Testis (tissue), 3 donors: ENCODE results near the gene HS1BP3. TPM values are rescaled to one million over a fixed set of nuclear protein-coding genes. Genes with fewer than 3 reads are reported as not detected.

Experiments
- DNase-seq: peaks from one replicate; pipeline ENCODE4 v3.0.0-alpha.2; 2019
- H3K27ac ChIP-seq, 2 donors: fragments of 200-600 bp; sonication (generic); one replicate each; pipeline ENCODE4 v1.5.1; 2019
- H3K27me3 ChIP-seq: fragments of 200-600 bp; sonication (generic); one replicate; pipeline ENCODE4 v1.5.1; 2019
- H3K36me3 ChIP-seq: fragments of 200-600 bp; sonication (generic); one replicate; pipeline ENCODE4 v1.5.1; 2017; ENCODE audit warnings: low read depth; ENCODE audit errors: missing control alignments
- H3K4me1 ChIP-seq: fragments of 200-600 bp; sonication (generic); one replicate; pipeline ENCODE4 v1.5.1; 2019
- H3K4me3 ChIP-seq, 2 donors: fragments of 200-600 bp; sonication (generic); one replicate each; pipeline ENCODE4 v1.5.1; 2017 to 2019
- H3K9me3 ChIP-seq: fragments of 200-600 bp; sonication (generic); one replicate; pipeline ENCODE4 v1.5.1; 2017
- CTCF ChIP-seq, 3 experiments: fragments of 450-650 bp in 2 of 3; fragments of 200-600 bp in 1 of 3; sonication (generic) in 1 of 3; IDR thresholded peaks; one replicate each; pipeline ENCODE4 v1.5.1; 2016 to 2019; ENCODE audit warnings: antibody characterized with exemption in 3 of 3, mild to moderate bottlenecking in 2 of 3, moderate library complexity in 1 of 3
- POLR2A ChIP-seq: fragments of 450-650 bp; IDR thresholded peaks from one replicate; pipeline ENCODE4 v1.6.1; 2017; ENCODE audit warnings: antibody characterized with exemption, mild to moderate bottlenecking, moderate library complexity
- WGBS, 2 donors: methylation state at CpG; one replicate each; pipeline ENCODE4 v1.1.5; 2018; 5-methylcytosine and 5-hydroxymethylcytosine counted together
- intact Hi-C: fragments of 100-400 bp; cut with DNase I; formaldehyde crosslinking; loops from one replicate; pipeline ENCODE4 v1.15.1; 2023; ENCODE audit warnings: low total_unique reads
- polyA plus RNA-seq: library from polyadenylated mRNA; stranded (reverse); fragments of 350-450 nt; fragmentation: Illumina TruSeq; extraction: RNeasy Lipid Tissue Mini Kit (QIAGEN cat#74804); gene quantifications from one replicate; pipeline ENCODE4 v1.2.3, GENCODE V29; 2014; ENCODE audit warnings: low read depth, low replicate concordance; ENCODE audit not compliant: insufficient read depth
- total RNA-seq, 2 donors: library from RNA; depleted of rRNA; stranded (reverse); fragments of >200 nt; gene quantifications; one replicate each; pipeline ENCODE4 v1.2.3, GENCODE V29; 2016

Gene HS1BP3
- total and polyA plus RNA-seq, 3 donors from 2014 or later, result 23.5 to 31.6 (median 25.0) TPM

DNA sequence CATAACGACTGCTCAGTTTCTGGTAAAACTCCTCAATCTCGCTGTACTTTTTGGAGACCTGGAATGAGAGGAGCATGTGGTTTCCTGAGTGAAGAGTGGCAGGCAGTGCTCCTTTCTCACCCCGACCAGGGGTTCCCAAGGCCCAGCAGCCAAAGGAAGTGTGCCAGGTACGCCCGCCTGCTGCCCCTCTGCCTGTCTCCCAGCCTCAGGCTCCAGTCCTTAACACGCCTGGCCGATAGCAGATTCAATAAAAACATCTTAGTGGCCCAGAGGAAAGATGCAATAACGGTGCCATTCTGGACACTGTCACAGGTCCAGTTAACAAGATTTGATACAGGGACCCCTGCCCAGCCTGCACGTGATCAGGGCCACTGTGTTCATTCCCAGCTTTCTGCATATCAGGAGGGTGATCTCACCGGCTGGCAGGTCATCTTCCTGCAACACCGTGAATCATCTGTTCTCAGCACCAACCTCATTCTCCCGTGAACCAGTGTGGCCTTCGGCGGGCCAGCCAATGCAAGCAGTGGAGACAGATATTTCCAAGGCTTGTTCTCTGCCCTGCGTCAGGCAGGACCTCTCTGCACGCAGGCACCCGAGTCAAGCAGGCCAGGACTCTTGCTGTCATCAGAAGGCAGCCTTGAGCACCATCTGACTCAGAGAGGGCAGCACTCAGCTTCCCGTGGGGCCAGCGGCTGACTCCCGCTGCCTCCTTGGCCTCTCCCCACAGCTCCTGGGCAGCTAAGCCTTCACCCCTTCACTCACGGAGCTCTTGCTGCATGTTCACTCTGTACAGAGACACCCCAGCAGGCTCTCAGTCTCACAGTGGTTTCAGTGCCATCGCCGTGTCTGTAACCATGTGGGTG, 9.5 kb downstream of the HS1BP3 start:
- 72 to 73% methylated on average over 18 to 23 of the region's 23 CpGs for WGBS, 2 donors
- DNase-seq, result no peak
- Histone ChIP-seq H3K27me3 (no peaks in the 10 kb centered on the region), H3K9me3 (no peaks in the 10 kb centered on the region), H3K4me1 (peaks cover 7% of the 10 kb centered on the region), H3K4me3 (no peak overlapping the region), H3K27ac (no peak overlapping the region), H3K36me3 (no peaks in the 10 kb centered on the region)
- TF ChIP-seq POLR2A (no peak), CTCF (IDR thresholded peaks at IDR 0.05) (no peak)
- intact Hi-C loops, result no loop called here

DNA sequence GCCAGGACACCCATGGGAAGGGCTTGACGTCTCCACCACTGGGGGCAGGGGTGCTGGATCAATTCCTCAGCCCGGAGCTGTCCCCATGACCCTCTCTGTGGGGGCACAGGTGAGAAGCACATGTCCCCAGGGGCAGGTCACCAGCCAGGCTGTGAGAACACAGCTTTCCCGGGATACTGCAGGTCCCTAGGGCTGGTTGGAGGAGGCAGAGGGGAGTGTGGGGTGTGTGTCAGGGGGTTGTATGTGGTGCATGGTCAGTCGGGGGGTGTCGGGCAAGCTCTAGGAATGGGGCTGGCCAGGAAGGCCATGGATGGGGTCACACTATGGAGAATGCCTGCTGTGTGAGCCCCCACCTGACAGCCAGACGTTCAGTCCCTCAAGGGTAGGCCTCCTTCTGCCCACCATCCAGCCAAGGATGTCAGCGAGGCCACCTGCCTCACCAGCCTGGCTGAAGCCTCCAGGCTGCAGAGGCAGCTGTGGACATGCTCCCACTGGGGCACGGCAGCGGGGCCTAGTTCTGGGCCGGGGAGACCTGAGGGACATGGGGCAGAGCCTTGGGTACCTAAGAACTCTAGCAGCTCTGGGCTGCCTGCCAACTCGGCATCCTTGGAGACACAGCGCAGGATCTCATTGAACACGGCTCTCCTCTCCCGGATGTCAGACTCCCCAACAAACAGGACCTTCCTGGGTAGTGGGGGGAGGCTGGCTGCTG, 10.3 kb downstream of the HS1BP3 start:
- Histone ChIP-seq H3K27me3 (no peaks in the 10 kb centered on the region), H3K36me3 (no peaks in the 10 kb centered on the region), H3K27ac (no peak overlapping the region), H3K4me3 (no peak overlapping the region), H3K9me3 (no peaks in the 10 kb centered on the region), H3K4me1 (peaks cover 9% of the 10 kb centered on the region)
- DNase-seq, result peak; percentile 54
- intact Hi-C loops, result no loop called here
- 65 to 89% methylated on average over 4 to 14 of the region's 14 CpGs for WGBS, 2 donors
- TF ChIP-seq CTCF (IDR thresholded peaks at IDR 0.05), result no peak
- TF ChIP-seq POLR2A, result no peak

GRCh38 chr2:20638646-20639430, 12.1 kb downstream of the HS1BP3 start:
- 88 to 91% methylated on average over 9 to 15 of the region's 15 CpGs for WGBS, 2 donors
- Histone ChIP-seq H3K4me3 (no peak overlapping the region), H3K9me3 (no peaks in the 10 kb centered on the region), H3K36me3 (no peaks in the 10 kb centered on the region), H3K4me1 (peaks cover 23% of the 10 kb centered on the region), H3K27me3 (no peaks in the 10 kb centered on the region), H3K27ac (no peak overlapping the region)
- intact Hi-C loops, result loop anchor here (5.0 kb wide), 1 partner anchor 192 kb away; the partner anchor contains the start of gene RHOB
- DNase-seq, result no peak
- TF ChIP-seq CTCF (IDR thresholded peaks at IDR 0.05), result no peak
- no peak for TF ChIP-seq POLR2A

DNA sequence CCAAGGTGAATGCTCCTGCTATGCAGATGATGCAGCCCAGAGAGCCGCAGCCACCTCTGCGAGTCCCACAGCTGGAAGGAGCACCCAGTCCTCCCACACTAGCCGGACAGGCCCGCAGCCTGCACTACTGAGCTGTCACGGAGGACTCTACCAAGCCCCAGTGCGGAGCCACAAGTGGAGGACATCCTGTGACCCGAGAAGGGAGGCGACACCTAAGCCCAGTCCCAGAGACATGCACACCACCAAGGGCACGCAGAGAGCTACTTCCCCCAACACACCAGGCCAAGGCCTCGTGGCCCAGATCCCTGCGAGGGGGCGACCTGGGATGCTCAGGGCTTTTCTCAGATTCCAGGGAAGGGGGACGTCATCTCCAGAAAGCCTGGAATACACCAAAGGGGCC, 12.9 kb downstream of the HS1BP3 start:
- intact Hi-C loops, result loop anchor here (5.0 kb wide), 1 partner anchor 191 kb away; the partner anchor contains the start of gene RHOB
- no peak for DNase-seq
- H3K27ac ChIP-seq, result no peak overlapping the region
- WGBS, 2 donors, result 87 to 91% methylated on average over 13 of the region's 13 CpGs
- TF ChIP-seq POLR2A (no peak), CTCF (IDR thresholded peaks at IDR 0.05) (no peak)
- H3K4me3 ChIP-seq, result no peak overlapping the region
- no peaks in the 10 kb centered on the region for H3K27me3 ChIP-seq
- no peaks in the 10 kb centered on the region for H3K36me3 ChIP-seq
- H3K9me3 ChIP-seq, result no peaks in the 10 kb centered on the region
- peaks cover 23% of the 10 kb centered on the region for H3K4me1 ChIP-seq
